Cardiac muscle cell (in vitro differentiated cells and primary cell): ENCODE results near the gene UBL5. TPM values are rescaled to one million over a fixed set of nuclear protein-coding genes. Genes with fewer than 3 reads are reported as not detected.
A peak's percentile ranks its signal among the peaks of the same experiment; 100 is the strongest.

Source experiments
- DNase-seq, 2 donors: peaks; one replicate each; pipeline versions ENCODE4 v3.0.0 to v3.0.0-alpha.2; 2010 to 2017; ENCODE audit warnings: low read depth in 1 of 2, low spot score in 1 of 2
- H3K27ac ChIP-seq: fragments of 200-600 bp; sonication (generic); 2 replicates; pipeline ENCODE4 v1.5.1; 2016
- H3K27me3 ChIP-seq: fragments of 200-600 bp; sonication (generic); 2 replicates; pipeline ENCODE4 v1.6.0; 2016; ENCODE audit warnings: control low read depth
- H3K36me3 ChIP-seq: fragments of 200-600 bp; sonication (generic); 2 replicates; pipeline ENCODE4 v1.5.1; 2016; ENCODE audit warnings: control low read depth
- H3K4me1 ChIP-seq: fragments of 200-600 bp; sonication (generic); 2 replicates; pipeline ENCODE4 v1.8.1; 2017; ENCODE audit warnings: low read depth, mild to moderate bottlenecking, mixed run types
- H3K4me3 ChIP-seq: fragments of 200-600 bp; sonication (generic); 2 replicates; pipeline ENCODE4 v1.5.1; 2016; ENCODE audit warnings: mild to moderate bottlenecking
- H3K9me3 ChIP-seq: fragments of 200-600 bp; sonication (generic); 2 replicates; pipeline ENCODE4 v1.5.1; 2017; ENCODE audit warnings: low read depth, mild to moderate bottlenecking, control low read depth
- CTCF ChIP-seq: IDR thresholded peaks from 2 replicates; pipeline ENCODE4 v1.5.1; 2012; ENCODE audit warnings: low read depth, mild to moderate bottlenecking, low read length
- polyA plus RNA-seq: library from polyadenylated mRNA; unstranded; fragments of >200 nt; fragmentation: Nextera tagmentation; extraction: Ambion mirVana; gene quantifications from 2 replicates; pipeline ENCODE4 v1.2.1, GENCODE V29; 2016
- total RNA-seq: library from RNA; depleted of rRNA; stranded (reverse); fragments of >200 nt; gene quantifications from 2 replicates; pipeline ENCODE4 v1.2.3, GENCODE V29; 2016

Gene UBL5
- total and polyA plus RNA-seq, 2 experiments from 2014 or later: 511 to 943 TPM

GRCh38 chr19:9877780-9878510, 50.2 kb downstream of the UBL5 start:
- H3K9me3 ChIP-seq: no peaks in the 10 kb centered on the region
- no peak overlapping the region for H3K27ac ChIP-seq
- H3K4me3 ChIP-seq: no peak overlapping the region
- H3K36me3 ChIP-seq: no peaks in the 10 kb centered on the region
- no peaks in the 10 kb centered on the region for H3K4me1 ChIP-seq
- no peak for TF ChIP-seq CTCF
- peak in 1 of 2 donors; percentile 39 for DNase-seq
- H3K27me3 ChIP-seq: no peaks in the 10 kb centered on the region

DNA sequence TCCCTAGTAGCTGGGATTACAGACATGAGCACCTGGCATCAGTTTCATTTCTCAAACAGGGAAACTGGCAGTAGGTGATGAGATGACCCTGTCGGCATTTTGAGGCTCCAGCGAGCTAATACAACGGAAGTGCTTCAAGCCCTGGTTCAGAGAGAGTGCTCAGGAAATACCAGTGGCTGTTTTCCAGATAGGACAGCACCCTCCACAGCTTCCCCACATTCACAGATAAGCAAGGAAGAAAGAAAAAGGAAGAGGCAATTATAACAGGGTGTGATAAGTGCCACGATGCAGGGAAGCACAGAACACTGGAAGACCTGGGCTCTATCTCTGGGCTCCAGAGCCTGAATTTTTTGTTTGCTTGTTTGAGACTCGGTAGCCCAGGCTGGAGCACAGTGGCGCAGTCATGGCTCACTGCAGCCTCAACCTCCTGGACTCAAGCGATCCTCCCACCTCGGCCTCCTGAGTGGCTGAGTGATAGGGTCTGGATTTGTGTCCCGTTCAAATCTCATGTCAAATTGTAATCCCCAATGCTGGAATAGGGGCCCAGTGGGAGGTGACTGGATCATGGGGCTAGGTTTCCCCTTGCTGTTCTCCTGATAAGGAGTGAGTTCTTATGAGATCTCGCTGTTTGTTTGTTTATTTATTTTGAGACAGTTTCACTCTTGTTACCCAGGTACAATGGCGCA, 50.9 kb downstream of the UBL5 start:
- Histone ChIP-seq H3K9me3 (no peaks in the 10 kb centered on the region), H3K4me3 (no peak overlapping the region), H3K4me1 (no peaks in the 10 kb centered on the region), H3K36me3 (no peaks in the 10 kb centered on the region), H3K27me3 (no peaks in the 10 kb centered on the region), H3K27ac (no peak overlapping the region)
- peak in 1 of 2 donors; percentile 76 for DNase-seq
- TF ChIP-seq CTCF: no peak

Other genes starting within 250 kb of the UBL5 start
- gene ZNF121, start 243.4 kb upstream of the UBL5 start, total RNA-seq: 22.5 and 42.0 TPM in 2 replicates
- gene ZNF121, start 243.4 kb upstream of the UBL5 start, polyA plus RNA-seq: 5.9 and 11.0 TPM in 2 replicates
- gene ZNF561, start 206.7 kb upstream of the UBL5 start, total RNA-seq: 28.6 and 35.4 TPM in 2 replicates
- gene ZNF561, start 206.7 kb upstream of the UBL5 start, polyA plus RNA-seq: 28.2 and 32.0 TPM in 2 replicates
- 15.2 and 22.2 TPM in 2 replicates for gene ZNF562, start 152.8 kb upstream of the UBL5 start, total RNA-seq
- gene ZNF562, start 152.8 kb upstream of the UBL5 start, polyA plus RNA-seq: 6.3 and 6.9 TPM in 2 replicates
- gene ZNF846, start 59.2 kb upstream of the UBL5 start, total RNA-seq: 14.4 and 17.2 TPM in 2 replicates
- gene ZNF846, start 59.2 kb upstream of the UBL5 start, polyA plus RNA-seq: 15.6 and 19.0 TPM in 2 replicates
- gene FBXL12, start 8.8 kb upstream of the UBL5 start, total RNA-seq: 65.6 and 106 TPM in 2 replicates
- gene FBXL12, start 8.8 kb upstream of the UBL5 start, polyA plus RNA-seq: 47.5 and 49.7 TPM in 2 replicates
- 221 and 282 TPM in 2 replicates for gene PIN1, start 7.4 kb downstream of the UBL5 start, total RNA-seq
- gene PIN1, start 7.4 kb downstream of the UBL5 start, polyA plus RNA-seq: 270 and 309 TPM in 2 replicates
- 36.2 and 55.1 TPM in 2 replicates for gene OLFM2, start 108.6 kb downstream of the UBL5 start, total RNA-seq
- gene OLFM2, start 108.6 kb downstream of the UBL5 start, polyA plus RNA-seq: 27.1 and 40.3 TPM in 2 replicates
- not detected in 2 replicates for gene COL5A3, start 182.6 kb downstream of the UBL5 start, total RNA-seq
- gene COL5A3, start 182.6 kb downstream of the UBL5 start, polyA plus RNA-seq: 0.24 TPM in 1 of 2 replicates, not detected in the other
- gene RDH8, start 185.6 kb downstream of the UBL5 start, total RNA-seq: not detected in 2 replicates
- not detected in 2 replicates for gene RDH8, start 185.6 kb downstream of the UBL5 start, polyA plus RNA-seq